ENCODE data around the gene PLP1.
"Not testable (repeated sequence)": the region's sequence is repeated elsewhere in the genome, so short reads cannot be mapped to it uniquely, and the experiment has no call there.

The PLP1 gene

DNA sequence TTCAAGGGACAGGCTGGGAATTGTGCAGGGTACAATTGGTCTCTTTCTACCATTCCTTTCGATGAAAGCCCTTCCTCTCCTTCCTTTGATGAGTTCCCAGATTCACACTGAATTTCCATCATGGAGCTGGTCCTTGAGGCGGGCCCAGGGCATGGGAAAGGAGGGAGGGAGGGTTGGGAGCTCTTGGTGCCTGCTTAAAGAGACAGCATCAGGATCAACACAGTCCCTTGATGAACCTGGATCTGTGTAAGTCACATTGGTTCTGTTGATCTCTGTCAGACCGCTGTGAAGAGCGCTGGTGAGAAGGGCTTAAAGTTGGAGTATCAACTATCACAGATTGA lies 4.4 kb downstream of the PLP1 start:
- no peak for DNase-seq (ENCODE audit: low spot score)

DNA sequence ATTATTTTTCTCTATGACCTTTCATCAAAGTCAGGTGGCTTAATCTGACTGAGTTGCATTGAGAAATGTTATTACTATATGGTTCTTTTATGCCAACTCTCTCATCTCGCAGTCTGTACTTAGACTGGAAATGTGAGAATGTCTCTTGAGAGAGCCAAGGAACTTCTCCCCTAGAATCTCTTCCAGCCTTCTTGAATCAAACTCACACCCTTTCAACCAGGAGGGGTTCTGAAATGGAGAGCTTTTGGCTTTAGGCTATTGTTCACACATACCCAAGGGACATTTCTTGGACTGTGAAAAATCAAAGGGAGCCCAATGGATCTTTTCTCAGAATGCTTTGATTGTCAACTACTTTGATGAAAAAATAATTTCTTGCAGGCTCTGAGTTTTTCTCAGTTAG lies 5.1 kb downstream of the PLP1 start:
- no peak for DNase-seq (ENCODE audit: low spot score)

DNA sequence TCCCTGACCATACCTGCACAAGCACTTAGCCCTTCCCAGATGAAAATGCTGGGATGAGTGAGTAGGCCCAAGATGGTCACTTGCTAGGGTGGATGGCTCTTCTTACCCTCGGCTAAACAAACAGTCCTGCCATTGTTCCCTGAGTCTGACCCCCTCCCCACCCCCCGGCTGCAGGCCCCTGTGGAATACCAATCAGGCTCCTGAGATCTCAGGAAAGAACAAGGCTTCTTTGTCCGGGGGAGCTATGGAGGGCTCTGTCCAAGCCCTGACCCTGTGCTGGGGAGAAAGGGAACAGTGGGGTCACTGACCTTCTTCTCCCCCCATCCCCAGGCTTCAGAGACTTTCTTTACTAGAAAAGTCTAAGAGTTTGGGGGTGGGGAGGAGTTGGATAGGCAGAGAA lies 6.0 kb downstream of the PLP1 start:
- no peak for DNase-seq (ENCODE audit: low spot score)

DNA sequence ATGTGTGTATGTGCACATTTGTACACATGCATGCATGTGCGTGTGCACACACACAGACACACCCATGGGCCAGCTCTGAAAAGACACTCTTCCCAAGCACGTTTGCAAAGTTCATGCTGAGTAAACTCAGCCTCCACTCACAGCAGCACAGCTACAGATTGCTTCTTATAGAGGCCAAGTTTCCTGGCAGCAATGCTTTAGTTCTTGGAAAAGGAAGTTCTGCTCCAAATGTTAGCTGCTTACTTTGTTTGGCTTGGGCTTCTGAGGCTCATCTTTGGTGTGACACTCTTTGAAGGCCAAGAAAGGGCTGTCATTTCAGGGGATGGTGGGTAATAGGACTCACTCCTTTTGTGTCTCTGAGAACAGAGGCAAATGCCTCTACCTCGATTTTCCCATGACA lies 6.6 kb downstream of the PLP1 start:
- no peak for DNase-seq (ENCODE audit: low spot score)

DNA sequence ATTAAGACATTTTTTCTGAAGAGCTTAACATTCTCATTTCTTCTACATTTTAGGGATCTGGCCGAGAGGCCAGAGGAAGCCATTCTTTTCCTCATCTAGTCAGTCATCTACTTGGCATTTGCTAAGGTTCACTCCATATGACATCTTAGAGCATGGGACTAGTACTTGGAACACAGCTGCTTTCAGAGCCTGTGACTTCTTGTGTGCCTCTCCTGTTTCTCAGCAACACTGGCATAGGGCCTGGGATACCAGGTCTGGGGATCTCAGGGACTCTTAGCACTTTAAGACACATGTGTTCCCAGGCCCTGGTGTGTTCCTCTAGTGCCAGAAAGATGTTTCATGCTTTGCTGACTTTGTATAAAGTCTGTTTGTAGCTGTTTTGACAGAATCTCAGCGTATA lies 7.3 kb downstream of the PLP1 start:
- no peak for DNase-seq (ENCODE audit: low spot score)

DNA sequence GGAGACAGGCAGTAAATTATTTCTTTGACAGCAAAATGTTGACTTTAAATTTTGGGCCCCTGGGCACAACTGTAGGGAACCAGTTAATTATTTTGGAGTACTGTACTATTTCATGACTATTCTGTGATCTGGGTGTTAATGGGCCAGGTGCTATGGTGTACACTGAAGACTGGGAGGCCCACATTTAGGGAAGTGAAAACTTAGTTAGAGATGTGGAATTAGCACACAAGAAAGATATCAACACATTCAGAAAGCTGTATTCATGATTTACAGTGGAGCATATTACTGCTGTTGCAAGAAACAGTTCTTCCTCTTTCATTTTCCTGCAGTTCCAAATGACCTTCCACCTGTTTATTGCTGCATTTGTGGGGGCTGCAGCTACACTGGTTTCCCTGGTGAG lies 12.4 kb downstream of the PLP1 start:
- DNase-seq (ENCODE audit: low spot score), result no peak

DNA sequence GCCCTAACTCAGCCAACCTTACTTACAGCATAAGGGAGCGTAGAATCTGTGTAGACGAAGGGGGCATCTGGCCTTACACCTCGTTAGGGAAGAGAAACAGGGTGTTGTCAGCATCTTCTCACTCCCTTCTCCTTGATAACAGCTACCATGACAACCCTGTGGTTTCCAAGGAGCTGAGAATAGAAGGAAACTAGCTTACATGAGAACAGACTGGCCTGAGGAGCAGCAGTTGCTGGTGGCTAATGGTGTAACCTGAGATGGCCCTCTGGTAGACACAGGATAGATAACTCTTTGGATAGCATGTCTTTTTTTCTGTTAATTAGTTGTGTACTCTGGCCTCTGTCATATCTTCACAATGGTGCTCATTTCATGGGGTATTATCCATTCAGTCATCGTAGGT lies 14.6 kb downstream of the PLP1 start:
- DNase-seq (ENCODE audit: low spot score), result no peak

DNA sequence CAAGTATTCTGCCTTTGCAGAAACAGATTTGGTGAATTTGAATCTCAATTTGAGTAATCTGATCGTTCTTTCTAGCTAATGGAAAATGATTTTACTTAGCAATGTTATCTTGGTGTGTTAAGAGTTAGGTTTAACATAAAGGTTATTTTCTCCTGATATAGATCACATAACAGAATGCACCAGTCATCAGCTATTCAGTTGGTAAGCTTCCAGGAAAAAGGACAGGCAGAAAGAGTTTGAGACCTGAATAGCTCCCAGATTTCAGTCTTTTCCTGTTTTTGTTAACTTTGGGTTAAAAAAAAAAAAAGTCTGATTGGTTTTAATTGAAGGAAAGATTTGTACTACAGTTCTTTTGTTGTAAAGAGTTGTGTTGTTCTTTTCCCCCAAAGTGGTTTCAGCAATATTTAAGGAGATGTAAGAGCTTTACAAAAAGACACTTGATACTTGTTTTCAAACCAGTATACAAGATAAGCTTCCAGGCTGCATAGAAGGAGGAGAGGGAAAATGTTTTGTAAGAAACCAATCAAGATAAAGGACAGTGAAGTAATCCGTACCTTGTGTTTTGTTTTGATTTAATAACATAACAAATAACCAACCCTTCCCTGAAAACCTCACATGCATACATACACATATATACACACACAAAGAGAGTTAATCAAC lies 15.3 kb downstream of the PLP1 start:
- no peak for DNase-seq (ENCODE audit: low spot score)

DNA sequence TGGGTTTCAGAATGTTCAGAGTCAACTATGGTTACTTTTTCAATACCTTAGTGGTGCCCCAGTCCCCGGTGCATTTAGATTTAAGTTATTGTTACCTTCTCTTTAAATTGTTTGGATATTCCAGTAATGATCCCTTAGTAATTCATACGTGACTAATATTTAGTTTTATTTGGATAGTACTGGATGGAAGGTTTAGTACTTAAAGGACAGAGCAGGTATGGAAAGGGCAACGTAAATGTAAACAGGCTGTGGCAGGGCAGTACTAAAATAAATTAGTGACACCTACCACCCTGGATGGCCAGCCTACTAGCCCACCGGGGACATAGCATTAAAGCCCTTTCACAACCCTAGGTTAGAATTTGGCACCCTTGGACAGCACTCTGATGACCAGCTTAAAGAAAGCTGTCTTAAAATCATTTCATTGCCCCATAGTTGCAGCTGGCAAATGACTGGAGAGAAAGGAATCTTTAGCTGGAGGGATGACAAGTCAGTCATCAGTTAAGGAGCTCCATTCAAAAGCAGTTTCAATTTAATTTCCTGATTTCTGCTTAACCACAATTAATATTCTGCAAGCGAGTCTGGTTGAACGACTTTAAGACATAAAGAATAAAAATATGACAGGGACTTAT lies 16.4 kb downstream of the PLP1 start:
- no peak for DNase-seq (ENCODE audit: low spot score)

DNA sequence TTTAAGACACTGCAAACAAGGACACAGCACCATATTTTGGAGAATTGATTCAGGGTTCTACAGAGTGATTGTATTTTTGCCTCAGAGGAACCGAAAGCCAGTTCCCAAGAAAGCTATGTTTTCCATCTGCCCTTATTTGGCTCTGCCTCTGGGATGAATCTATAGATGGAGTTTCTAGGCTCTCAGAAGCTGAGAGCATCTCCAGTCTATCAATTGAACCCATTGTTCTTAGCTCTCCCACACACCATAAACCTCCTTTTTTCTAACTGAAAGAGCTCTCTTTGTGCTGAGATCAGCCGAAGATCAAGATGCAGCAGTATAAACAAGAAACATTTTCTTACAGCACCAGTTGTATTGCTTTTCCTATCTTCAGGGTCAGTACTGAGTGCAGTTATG lies 16.9 kb downstream of the PLP1 start:
- no peak for DNase-seq (ENCODE audit: low spot score)

DNA sequence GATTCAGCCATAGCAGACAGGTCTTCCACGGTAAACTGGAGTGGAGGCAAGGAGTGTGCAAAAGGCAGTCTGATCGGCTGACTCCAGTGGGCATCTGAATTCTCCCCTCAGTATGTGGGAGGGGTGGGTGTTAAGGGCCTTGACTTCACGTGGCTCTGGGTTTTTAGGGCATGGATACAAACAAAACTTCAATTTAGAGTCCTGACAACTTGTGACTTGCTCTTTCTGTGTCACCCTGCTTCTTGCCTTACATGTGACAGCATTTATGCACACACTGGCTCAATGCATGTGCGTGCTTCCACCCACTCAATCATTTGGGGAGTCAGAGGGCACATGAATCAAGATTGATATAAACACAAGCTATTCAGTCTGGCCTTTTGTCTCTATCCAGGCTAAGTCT lies 17.5 kb downstream of the PLP1 start:
- no peak for DNase-seq (ENCODE audit: low spot score)

DNA sequence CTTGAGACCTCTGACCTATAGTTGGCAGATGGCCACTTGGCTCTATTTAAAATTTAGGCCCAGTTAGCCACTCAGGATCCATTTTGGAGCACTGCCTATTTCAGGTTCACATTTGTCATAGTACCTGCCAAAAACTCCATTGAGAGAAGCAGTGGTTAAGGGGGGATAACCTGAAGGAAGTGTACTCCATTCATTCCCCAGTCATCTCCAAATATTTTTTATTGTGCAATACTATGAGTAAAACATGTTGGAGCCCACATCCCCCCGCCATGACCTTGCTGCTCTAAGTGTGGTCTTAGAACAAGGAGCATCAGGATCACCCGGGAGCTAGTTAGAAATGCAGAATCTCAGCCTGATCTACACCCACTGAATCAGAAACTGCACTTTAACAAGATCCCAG lies 21.1 kb downstream of the PLP1 start:
- no peak for DNase-seq (ENCODE audit: low spot score)

DNA sequence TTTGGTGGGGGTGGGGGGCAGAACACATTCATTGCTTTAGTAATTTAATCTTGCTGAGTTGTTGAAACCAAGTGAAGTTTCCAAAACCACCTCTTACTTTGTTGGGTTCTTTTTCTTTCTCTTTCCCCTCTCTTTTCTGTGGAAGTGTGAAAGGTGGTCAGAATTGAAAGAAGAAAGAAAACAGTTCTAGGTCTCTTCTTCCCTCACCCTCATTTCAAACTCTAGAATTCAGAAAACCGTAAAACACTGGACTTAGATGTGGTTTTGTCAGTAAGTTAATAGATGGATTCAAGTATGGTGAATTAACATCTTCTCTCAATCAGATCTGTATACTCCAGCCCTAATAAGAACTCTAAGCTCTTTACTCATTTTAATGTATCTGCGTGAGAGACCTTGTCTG lies 23.7 kb downstream of the PLP1 start:
- no peak for DNase-seq (ENCODE audit: low spot score)

DNA sequence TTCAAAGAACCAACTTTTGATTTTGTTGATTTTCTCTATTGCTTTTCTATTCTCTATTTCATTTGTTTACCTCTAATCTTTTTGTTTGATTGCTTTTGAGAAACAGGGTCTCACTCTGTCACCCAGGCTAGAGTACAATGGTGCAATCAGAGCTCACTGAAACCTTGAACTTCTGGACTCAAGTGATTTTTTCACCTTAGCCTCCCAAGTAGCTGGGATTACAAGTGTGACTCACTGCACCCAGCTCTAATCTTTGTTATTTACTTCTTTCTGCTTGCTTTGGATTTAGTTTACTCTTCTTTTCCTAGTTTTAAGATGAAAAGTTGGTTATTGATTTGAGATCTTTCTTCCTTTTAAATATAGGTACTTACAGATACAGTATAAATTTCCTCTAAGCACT lies 29.2 kb downstream of the PLP1 start:
- DNase-seq (ENCODE audit: low spot score), result no peak

DNA sequence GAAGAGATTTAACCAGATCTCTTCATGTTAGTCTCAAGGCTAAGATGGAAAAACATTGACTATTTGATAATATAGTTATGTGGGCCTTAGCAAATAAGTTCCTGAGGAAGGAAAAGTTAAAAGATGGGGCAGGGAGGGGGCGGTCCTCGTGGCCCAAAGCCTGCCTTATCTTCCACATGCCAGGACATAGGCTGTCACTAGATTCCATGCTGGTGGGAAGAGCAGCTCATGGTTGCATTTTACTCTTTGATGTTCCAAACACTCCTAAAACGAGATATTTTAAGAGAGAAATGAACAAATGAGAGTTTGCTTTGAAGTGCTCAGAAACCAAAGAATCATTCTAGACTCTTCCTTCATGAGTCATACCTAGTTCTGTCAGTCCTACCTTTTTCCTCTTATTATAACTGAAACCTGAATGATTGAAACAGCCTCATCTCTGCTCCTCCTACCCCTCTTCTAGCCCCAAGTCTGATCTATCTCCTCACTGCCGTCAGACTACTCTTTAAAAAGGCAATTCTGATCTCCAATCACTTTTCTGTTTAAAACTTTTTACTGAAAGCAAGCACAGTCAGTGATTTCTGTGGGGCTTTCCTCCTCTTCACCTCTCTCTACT lies 30.3 kb downstream of the PLP1 start:
- no peak for DNase-seq (ENCODE audit: low spot score)

DNA sequence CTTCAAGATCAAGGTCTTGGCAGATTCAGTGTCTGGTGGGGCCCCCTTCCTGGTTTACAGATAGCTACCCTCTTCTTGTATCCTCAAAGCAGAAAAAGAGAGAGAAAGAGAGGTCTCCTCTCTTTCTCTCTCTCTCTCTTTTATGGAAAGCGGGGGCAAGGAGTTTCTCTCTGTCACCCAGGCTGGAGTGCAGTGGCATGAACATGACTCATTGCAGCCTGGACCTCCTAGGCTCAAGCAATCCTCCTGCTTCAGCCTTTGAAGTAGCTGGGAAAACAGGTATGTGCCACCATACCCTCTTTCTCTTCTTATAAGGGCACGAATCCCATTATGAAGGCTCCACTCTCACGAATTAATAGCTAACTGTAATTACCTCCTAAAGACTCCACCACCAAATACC lies 35.2 kb downstream of the PLP1 start:
- no peak for DNase-seq (ENCODE audit: low spot score)

DNA sequence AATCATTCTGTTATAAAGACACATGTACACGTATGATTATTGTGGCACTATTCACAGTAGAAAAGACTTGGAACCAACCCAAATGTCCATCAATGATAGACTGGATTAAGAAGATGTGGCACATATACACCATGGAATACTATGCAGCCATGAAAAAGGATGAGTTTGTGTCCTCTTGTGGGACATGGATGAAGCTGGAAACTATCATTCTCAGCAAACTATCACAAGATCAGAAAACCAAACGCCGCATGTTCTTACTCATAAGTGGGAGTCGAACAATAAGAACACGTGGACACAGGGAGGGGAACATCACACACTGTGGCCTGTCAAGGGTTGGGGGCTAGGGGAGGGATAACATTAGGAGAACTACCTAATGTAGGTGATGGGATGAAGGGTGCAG lies 40.5 kb downstream of the PLP1 start:
- DNase-seq (ENCODE audit: low spot score), result not testable (repeated sequence)

DNA sequence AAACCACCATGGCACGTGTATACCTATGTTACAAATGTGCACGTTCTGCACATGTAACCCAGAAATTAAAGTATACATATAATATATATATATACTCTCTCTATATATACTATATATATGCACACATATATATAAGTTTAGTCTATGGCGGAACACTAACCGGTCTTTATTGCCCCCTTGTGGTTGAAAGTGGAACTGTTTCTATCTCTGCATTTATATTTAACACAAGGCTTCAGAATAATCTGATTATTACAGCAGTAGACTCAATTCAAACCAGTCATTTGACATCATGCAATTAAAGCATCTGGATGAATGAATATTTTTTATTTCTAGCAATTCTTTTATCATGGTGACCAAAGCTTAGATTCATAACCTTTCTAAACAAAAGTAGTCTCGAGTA lies 40.9 kb downstream of the PLP1 start:
- peak; percentile 35 for DNase-seq (ENCODE audit: low spot score)

DNA sequence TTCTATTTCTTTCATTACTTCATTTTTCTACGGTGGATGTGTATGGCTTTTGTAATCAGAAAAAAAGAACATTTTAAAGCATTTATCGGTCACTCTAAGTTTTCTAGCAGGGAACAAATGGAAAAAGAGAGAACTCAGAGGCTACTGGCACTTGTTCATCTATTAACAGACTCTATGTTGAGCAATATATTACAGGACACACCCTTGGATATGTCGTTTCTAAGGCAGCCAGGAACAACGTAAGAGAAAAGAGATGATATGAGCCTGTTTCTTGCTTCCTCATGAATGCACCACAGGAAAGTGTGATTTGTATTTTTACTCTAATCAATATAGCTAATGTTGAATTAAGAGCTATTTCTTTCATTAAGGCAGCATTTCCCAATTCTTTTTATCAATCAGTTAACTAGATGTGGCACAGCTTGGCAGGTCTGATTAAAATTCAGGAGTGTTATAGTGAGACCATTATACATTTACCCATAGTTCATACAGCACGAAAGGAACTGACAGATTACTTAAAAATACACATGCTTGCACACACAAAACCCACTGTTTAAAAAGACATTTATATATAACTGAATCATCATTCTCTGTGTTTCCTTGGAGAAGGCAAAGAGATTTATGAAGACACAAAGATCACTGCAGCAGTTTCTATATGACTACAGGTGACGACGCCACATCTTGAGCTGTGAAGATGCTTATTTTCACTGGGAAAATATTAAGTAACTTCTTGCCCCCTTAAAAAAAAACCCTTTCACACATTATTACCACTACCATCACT lies 42.4 kb downstream of the PLP1 start:
- DNase-seq (ENCODE audit: low spot score), result no peak

DNA sequence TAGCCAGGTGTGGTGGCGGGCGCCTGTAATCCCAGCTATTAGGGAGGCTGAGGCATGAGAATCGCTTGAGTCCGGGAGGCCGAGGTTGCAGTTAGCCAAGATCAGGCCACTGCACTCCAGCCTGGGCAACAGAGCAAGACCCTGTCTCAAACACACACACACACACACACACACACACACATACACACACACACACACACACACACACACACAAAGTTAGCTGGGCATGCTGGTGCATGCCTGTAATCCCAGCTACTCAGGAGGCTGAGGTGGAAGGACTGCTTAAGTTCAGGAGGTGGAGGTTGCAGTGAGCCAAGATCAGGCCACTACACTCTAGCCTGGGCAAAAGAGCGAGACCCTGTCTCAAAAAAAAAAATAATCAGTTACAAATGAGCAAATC lies 44.2 kb downstream of the PLP1 start:
- DNase-seq (ENCODE audit: low spot score), result not testable (repeated sequence)

DNA sequence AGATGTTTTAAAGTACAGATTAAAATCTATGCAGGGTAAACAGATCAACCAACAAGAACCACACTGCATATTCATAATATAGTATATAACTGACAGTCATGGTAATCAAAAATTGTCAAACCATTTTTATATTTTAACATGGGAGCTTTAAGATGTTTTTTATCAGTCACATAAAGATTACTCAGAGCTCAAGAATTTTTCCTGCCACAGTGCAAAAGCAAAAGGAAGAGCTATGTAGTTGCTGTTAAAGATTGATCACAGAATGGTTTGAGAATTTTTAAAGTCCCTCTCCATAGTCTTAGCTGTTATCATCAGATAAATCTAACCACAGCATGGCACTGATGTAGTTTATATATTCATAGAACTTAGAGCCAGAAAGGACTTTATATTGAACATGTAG lies 47.0 kb downstream of the PLP1 start:
- DNase-seq (ENCODE audit: low spot score), result no peak

DNA sequence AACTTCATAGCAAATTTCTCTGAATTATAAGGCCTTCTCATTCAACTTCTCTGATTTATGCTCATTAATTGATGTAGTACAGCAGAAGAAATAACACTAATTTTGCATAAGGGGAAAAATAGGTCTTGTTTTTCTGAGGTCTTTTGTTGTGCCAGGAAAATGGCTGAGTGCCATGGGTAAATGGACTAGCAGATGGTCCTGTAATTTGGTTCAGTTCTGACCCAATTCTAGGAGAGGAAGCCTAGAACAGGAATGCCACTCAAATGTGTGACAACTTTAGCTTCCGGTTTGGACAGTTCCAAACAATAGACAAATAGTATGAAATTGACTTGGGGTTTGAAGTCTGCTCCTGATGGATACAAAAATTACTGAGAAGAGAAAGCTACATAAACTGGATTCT lies 49.2 kb downstream of the PLP1 start:
- DNase-seq (ENCODE audit: low spot score), result no peak

DNA sequence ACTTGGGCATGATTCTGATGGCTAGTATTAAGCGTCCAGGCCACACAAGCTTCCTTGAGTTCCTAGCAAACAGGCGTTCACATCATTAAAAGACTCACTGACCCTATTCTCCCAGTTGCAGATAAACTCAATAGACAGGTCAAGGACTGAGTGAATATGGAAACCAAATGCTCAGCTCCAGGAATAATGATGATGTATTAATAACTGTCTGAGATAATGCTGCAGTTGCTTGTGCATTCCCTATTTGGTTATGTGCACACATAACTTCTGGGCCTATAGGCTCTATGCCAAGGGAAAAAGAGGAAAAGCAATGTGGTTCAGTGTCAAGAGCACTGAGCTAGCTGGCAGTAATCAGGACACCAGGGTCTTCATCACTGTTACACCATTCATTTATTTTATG lies 51.9 kb downstream of the PLP1 start:
- DNase-seq (ENCODE audit: low spot score), result no peak
